ENCODE measurements around the gene MACROD1. TPM values are rescaled to one million over a fixed set of nuclear protein-coding genes. Genes with fewer than 3 reads are reported as not detected.

Gene MACROD1
- total and polyA plus RNA-seq, 2 donors (not counting 3 experiments of a cell fraction or from before 2014, with no cell fraction given) = 11.0 to 16.2 TPM

GRCh38 chr11:64009710-64010109 lies 156.2 kb downstream of the MACROD1 start:
- Histone ChIP-seq H3K9me3 (replicated peaks; ENCODE audit: control insufficient read depth, insufficient read depth, low read length) (no peaks in the 10 kb centered on the region), H3K27me3 (ENCODE audit: control insufficient read depth in 2 of 2, insufficient read depth in 2 of 2, low read length in 2 of 2) (no peaks in the 10 kb centered on the region), H3K27ac (ENCODE audit: insufficient read depth, low read depth, low read length) (no peak overlapping the region), H3K9ac (replicated peaks; ENCODE audit: extremely low read depth, insufficient read depth, low read length) (no peak overlapping the region), H4K20me1 (replicated peaks; ENCODE audit: control insufficient read depth, extremely low read depth, insufficient read depth, low read length) (no peaks in the 10 kb centered on the region), H3K4me3 (replicated peaks in 1 of 3; ENCODE audit: insufficient read depth in 1 of 3, low read depth in 1 of 3, low read length in 3 of 3) (no peak overlapping the region), H3K9me1 (replicated peaks; ENCODE audit: control insufficient read depth, extremely low read depth, insufficient read depth, low read length) (no peaks in the 10 kb centered on the region), H3K36me3 (ENCODE audit: control insufficient read depth in 2 of 2, extremely low read depth in 1 of 2, insufficient read depth in 2 of 2, low read length in 2 of 2) (no peaks in the 10 kb centered on the region), H3K79me2 (ENCODE audit: control insufficient read depth, insufficient read depth, low read length) (no peaks in the 10 kb centered on the region), H2AFZ (ENCODE audit: low read depth, low read length) (no peak overlapping the region), H3K4me1 (ENCODE audit: control insufficient read depth, extremely low read depth, insufficient read depth, low read length) (peaks cover 10% of the 10 kb centered on the region), H3K4me2 (ENCODE audit: insufficient read depth, low read length) (no peak overlapping the region)
- POLR2A ChIA-PET = no interaction called here
- CTCF ChIA-PET = no interaction called here
- intact Hi-C loops (cut with micrococcal nuclease) (no loop called here), dilution Hi-C loops (cut with MboI; ENCODE audit: extremely low pct_ligation_motif_present, low sequenced_read_pairs) (no loop called here)
- DNase-seq (ENCODE audit: low read depth, low spot score) (no peak), FAIRE-seq (no peak)
- no TSS peak for BruUV-seq (replicated peaks)
- TF ChIP-seq EZH2 (IDR thresholded peaks at IDR 0.05; ENCODE audit: borderline replicate concordance, low read depth, low read length, severe bottlenecking) = no peak
- TF ChIP-seq POLR2AphosphoS5 (IDR thresholded peaks at IDR 0.05; ENCODE audit: insufficient read depth, low read depth, low read length) = no peak
- TF ChIP-seq POLR2A (IDR thresholded peaks at IDR 0.05; ENCODE audit: low read depth, low read length) = no peak
- TF ChIP-seq MAX (IDR thresholded peaks at IDR 0.05; ENCODE audit: insufficient read depth, insufficient read length) = no peak
- TF ChIP-seq GATA2 (IDR thresholded peaks at IDR 0.05; ENCODE audit: insufficient read depth, insufficient read length, low read depth, low read length) = no peak
- no peak for TF ChIP-seq MYC (IDR thresholded peaks at IDR 0.05; ENCODE audit: low read depth, low read length)
- no peak for TF ChIP-seq FOS (IDR thresholded peaks at IDR 0.05; ENCODE audit: borderline replicate concordance, insufficient read depth, low read length)
- TF ChIP-seq JUN (IDR thresholded peaks at IDR 0.05; ENCODE audit: borderline replicate concordance, insufficient read depth, insufficient read length, low read depth) = no peak
- TF ChIP-seq CTCF (IDR thresholded peaks at IDR 0.05; ENCODE audit: extremely low read depth in 1 of 2, insufficient read depth in 1 of 2, low read depth in 1 of 2, low read length in 2 of 2) = no peak

Data from endothelial cell of umbilical vein (primary cell).